GDM1 (cell line): ENCODE data around the gene DSTYK.
"Not testable (repeated sequence)": the region's sequence is repeated elsewhere in the genome, so short reads cannot be mapped to it uniquely, and the experiment has no call there.

Experiments
- DNase-seq: peaks from one replicate; lab custom pipeline; 2025; lab: John Stamatoyannopoulos, UW

DSTYK gene

DNA sequence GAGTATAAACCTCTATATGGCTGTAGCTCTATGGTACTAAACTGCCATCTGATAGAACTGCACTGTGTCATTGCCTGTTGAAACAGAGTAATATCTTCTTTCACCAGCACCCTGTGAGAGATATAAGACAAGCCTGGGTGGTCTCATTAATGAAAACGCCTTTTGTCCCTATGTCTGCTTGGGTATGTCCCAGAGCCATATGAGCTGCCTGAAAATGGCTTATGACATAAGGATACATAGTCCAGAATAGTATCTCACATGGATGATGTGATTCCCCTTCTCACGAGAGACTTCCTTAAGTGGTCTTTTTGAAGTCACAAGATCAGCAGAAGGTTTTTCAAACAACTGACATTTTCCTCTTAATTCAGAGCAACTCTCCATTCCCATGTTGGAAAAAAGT is 8.9 kb upstream of the DSTYK start:
- no peak for DNase-seq

- DNase-seq, result no peak
Measured at GRCh38 chr1:205217418-205217817, 5.9 kb upstream of the DSTYK start.

DNA sequence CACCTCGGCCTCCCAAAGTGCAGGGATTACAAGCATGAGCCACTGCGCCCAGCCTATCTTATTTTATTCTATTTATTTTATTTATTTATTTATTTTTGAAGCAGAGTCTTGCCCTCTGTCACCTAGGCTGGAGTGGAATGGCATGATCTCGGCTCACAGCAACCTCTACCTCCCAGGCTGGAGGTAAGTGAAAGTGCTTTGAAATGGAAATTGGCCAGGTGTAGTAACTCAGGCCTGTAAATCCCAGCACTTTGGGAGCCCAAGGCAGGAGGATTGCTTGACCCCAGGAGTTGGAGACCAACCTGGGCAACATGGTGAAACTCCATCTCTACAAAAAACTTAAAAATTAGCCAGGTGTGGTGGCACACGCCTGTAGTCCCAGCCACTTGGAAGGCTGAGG is 5.1 kb upstream of the DSTYK start:
- no peak for DNase-seq

DNA sequence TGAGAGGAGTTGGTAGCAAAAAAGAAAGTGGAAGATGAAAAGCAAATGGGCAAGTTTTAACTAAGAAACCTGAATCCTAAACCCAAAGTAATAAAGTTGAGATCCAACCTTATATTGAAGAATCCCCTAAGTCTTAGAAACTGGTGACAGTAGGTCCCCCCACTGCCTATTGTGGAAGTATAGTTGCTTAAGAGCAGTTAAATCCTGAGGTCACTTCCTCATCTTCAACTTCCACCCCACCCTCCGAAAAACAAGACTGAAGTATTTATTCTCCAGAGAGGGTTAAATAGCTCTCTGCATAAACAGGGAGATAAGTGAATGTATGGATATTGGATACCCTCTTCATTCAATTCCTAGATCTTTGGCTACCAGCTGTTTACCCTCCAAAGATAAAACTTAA is 3.3 kb upstream of the DSTYK start:
- peak; percentile 32 for DNase-seq

- DNase-seq, result peak; percentile 38
Measured at GRCh38 chr1:205211839-205212536, 486 bp upstream of the DSTYK start.

DNA sequence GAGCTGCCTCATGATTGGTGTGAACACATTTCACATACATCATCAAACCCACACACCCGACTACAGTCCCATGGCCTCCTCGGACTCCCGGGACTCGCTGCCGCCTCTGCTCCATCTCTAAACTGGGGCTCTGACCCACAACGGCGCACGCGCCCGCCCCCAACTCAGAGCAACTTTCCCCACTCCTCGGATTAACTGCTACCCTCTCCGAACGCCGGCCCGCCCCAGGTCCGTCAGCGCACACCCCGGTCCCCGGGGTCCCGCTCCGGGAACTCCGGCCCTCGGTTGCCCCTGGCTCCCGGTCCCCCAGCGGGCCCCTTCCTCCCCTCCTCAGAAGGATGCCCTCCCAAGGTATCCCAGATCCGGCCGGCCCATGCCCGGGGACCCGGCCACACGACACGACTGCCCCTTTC is 740 bp downstream of the DSTYK start:
- DNase-seq, result no peak

DNA sequence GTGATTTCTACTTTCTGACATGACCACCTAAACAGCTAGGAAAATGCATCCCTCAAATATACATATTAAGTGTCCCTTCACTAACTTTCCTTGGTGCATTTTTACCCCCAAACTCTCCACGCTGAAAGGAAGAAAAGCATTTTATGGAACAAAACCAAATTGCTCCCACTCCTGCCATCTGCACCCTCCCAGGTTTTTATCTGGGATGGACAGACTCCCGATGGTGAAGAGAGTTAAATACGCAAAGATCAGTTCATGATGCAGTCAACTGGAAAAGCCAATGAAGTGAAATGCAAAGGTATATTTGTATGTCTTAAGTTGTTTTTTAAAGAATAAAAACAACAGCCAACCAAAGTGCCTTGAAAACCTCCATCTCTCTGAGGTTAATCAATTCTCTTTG is 2.7 kb downstream of the DSTYK start:
- no peak for DNase-seq

- DNase-seq, result no peak
Measured at GRCh38 chr1:205205055-205205454, 6.4 kb downstream of the DSTYK start.

DNA sequence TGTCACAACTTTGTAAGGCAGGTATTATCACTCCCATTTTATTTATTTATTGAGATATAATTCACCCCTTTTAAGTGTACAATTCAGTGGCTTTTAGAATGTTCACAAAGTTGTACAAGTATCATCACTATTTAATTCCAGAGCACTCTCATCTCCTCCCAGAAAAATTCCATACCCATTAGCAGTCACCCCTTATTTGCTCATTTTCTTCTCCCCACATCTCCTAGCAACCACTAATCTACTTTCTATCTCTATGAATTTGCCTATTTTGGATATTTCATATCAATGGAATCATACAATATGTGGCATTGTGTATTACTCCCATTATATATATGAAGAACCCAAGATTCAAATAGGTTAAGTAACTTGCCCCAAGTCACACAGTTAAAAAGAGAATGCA is 7.0 kb downstream of the DSTYK start:
- DNase-seq, result no peak

- no peak for DNase-seq
Measured at GRCh38 chr1:205199931-205200299, 11.6 kb downstream of the DSTYK start.

DNA sequence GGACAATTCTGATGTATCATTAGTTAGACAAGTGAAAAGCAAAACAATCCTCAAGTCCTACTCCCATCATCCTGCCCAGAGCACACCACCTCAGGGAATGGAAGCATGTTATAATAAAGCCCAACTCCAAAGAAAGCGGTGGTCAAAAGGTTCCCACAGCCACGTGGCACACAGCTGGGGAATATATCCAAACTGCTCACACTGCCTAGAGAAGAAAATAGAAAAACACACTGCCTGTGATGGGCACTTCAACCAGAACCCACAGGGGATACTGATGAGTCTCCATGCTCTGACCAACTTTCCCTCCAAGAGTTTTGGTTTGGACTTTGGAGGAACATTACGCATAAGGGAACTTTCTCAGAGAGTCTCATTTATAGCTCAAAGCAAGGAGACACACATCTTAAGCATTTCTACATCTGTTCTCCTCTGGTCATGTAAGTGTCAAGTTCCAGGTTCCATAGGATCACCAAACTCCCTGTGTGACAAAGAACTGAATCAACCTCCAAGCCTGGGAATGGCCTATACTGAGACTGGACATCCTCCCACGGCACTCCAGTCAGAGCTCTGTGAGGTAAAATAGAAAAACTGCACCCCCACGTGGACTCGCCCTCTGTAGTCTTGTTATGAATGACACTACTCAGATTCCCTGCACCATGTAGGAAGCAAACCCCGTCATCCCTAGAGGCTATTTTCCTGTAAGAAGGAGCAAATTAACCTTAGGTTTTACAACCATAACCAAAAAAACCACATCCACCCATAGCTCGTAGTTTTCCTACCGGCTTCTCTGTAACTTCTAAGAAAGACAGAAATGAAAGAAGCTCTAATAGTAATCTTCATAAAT is 12.2 kb downstream of the DSTYK start:
- no peak for DNase-seq

GRCh38 chr1:205192287-205192686 is 19.2 kb downstream of the DSTYK start:
- no peak for DNase-seq

GRCh38 chr1:205191622-205192021 is 19.9 kb downstream of the DSTYK start:
- DNase-seq, result no peak

DNA sequence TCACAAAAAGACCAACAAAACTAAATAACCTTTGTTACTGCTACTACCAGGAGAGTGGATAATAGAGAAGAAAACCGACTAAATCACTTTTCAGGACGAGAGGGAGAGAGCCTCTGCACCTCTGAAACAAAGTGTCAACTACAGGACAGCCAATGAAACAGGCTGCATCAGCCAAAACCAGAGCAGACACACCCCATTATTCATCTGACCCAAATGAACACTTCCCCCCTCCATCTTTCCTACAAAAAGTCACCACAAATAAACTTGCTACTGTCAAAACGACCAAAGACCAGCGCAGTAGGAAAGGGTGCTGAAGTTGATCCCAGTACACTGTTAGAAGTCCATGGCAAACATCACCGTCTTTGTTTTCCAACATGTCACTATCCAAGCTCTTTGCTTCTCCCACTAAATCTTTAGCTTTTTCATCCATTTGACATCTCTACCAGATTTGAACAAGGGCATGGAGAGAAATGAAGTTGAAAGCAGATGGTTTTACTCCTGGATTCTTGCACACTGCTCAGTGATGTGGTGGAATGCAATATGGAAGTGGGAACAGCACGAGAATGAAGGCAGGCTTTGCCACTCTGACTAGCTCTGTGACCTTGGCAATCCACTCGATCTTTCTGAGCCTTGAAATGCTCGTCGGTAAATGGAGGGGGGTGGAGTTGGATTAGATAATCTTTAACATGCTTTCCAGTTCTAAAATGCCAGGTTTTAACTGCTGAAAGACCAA is 20.5 kb downstream of the DSTYK start:
- DNase-seq, result no peak

DNA sequence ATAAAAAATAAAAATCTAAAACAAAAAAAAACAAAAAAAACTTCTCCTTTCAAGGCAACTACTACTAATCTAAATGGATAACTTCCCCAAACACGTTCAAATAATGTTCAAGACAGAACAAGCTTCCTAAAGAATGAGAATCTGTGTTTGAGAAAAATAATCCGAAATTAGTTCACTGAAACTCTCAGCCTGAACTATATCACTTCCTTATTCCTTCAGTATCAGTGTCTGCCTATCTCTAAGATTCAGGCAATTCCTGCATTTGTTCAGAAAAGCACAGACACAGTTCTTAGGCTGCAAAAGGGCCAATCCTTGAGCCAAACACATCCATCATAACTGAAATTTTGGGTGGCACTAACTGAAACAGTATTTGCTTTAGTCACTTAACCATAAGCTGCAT is 22.4 kb downstream of the DSTYK start:
- DNase-seq, result no peak

DNA sequence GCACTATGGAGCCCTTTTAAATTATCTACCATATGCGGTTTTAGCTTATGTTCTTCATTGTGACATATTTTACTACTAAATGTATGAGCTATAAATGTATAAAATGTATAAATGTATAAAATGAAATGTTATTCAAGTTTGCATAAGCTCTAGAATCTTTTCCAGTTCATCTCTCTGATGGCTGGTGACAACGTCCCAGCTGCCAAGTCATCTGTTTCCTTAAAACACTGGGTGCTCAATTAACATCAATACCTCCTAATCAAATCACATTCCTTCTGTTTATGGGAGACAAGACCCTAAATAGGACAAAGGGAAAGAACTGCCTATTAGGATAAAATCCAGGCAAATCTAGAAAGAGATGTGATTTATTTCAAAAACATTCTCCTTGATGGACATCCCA is 22.9 kb downstream of the DSTYK start:
- no peak for DNase-seq

GRCh38 chr1:205188098-205188497 is 23.4 kb downstream of the DSTYK start:
- DNase-seq, result no peak

DNA sequence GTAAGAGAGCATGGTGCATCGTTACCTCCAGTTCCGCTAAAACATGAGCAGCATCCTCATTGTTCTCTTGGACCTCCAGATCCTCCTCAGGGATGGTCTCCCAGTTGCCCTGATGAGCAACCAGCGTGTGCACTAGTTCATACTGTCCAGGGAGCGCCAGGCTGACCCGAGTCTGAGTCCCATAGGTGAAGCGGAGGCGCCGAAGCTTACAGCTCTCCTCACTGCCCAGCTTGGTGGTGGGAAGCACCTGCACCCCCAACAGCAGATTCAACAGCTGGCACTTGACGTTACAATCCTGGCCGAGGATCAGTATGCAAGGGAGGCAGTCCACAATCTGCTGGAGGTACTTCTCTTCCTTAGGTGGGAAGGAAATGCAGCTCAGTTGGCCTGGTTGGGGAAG is 24.1 kb downstream of the DSTYK start:
- DNase-seq, result no peak

DNA sequence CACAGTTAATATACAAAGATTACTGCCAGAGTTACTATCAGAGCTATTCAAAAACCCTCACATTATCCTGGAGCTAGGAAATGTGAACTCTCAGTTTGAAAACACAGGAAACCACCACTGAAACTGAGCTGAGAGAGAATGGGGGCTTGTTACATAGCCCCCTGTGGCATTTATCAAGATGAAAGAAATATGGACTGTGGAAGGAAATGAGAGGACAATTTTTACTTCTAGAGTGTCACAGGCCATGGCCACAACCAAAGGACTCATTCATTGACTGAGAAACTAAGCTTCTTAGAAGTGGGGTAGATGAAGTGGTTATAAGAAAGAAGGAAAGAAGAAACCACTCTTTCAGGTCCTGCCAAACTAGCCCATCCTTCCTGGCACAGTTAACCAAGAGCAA is 25.3 kb downstream of the DSTYK start:
- no peak for DNase-seq

DNA sequence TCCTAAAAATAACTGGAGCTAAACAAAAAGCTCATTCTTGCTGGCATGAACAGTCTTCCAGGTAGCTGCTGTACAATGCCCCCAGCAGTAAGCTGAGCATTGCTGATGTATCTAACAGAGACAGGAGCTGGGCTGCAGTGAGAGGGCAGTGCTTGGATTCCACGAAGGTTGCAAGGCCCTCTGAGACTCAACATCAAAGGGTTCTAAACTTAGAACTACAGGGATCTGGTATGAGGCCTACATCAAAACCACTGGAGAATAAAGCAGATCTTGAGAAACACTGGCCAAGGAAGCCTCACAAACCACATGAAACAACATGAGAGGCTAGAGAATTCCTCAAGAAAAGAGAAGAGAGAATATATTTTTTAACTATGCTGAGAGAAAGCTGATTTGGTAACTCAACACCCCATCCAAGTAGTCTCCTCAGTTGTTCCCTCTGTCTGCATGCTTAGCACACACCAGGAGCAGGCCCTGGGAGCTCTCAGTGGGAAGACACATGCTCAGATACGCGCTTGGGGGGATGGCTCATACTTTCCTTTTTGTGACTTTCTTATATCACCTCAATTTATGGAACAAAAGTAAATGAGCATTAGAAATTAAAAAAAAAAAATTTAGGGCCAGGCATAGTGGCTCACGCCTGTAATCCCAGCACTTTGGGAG is 27.7 kb downstream of the DSTYK start:
- DNase-seq, result no peak

- DNase-seq, result no peak
Measured at GRCh38 chr1:205182930-205183329, 28.6 kb downstream of the DSTYK start.

GRCh38 chr1:205180331-205180730 is 31.2 kb downstream of the DSTYK start:
- not testable (repeated sequence) for DNase-seq
